Naive thymus-derived CD4-positive, alpha-beta T cell (primary cell): ENCODE results near the gene AFDN. TPM values are rescaled to one million over a fixed set of nuclear protein-coding genes. Genes with fewer than 3 reads are reported as not detected.

Experiments used
- ATAC-seq: fragments of 150-1000 bp; cut with Tn5 transposase; 2 replicates; pipeline ENCODE4 v1.10.0; 2021; ENCODE audit warnings: mild to moderate bottlenecking, moderate library complexity
- CTCF ChIA-PET: fragments of 350-600 bp; sonication (Branson Sonifier 250); formaldehyde crosslinking; loops from one replicate; lab custom pipeline; 2021; ENCODE audit warnings: antibody characterized with exemption; lab: Charles Lee
- POLR2A ChIA-PET: fragments of 350-600 bp; sonication (Branson Sonifier 250); formaldehyde crosslinking; loops from one replicate; lab custom pipeline; 2021; ENCODE audit warnings: antibody characterized with exemption, inconsistent platforms; lab: Charles Lee
- DNase-seq, 9 donors: peaks; one replicate each; pipeline versions ENCODE4 v3.0.0 to v3.0.0-alpha.2; 2020 to 2022; ENCODE audit warnings: mixed read lengths in 1 of 9
- H3K27ac ChIP-seq: one replicate; pipeline ENCODE4 v1.7.0; 2013; ENCODE audit warnings: mild to moderate bottlenecking, low read depth, low read length, moderate library complexity
- H3K27me3 ChIP-seq, 2 donors: one replicate each; pipeline ENCODE4 v1.7.0; 2013; ENCODE audit warnings: low read length in 2 of 2, mild to moderate bottlenecking in 2 of 2, moderate library complexity in 2 of 2; ENCODE audit not compliant: control insufficient read depth in 2 of 2, insufficient read depth in 2 of 2
- H3K36me3 ChIP-seq, 3 experiments: 1 replicate in 2 of 3; 2 replicates in 1 of 3; pipeline ENCODE4 v1.7.0; 2013; ENCODE audit warnings: low read length in 3 of 3, mild to moderate bottlenecking in 3 of 3, moderate library complexity in 1 of 3; ENCODE audit not compliant: insufficient read depth in 3 of 3, control insufficient read depth in 2 of 3
- H3K4me1 ChIP-seq, 2 donors: one replicate each; pipeline ENCODE4 v1.7.0; 2013; ENCODE audit warnings: low read length in 2 of 2, mild to moderate bottlenecking in 2 of 2, moderate library complexity in 1 of 2; ENCODE audit not compliant: control insufficient read depth in 2 of 2, insufficient read depth in 2 of 2
- H3K4me3 ChIP-seq: 2 replicates; pipeline ENCODE4 v1.7.0; 2013; ENCODE audit warnings: mild to moderate bottlenecking, low read length
- H3K9me3 ChIP-seq, 3 experiments: 1 replicate in 2 of 3; 2 replicates in 1 of 3; pipeline ENCODE4 v1.7.0; 2013; ENCODE audit warnings: low read length in 3 of 3; ENCODE audit not compliant: control insufficient read depth in 2 of 3
- H3K27ac Mint-ChIP-seq, 9 donors: one replicate each; pipeline ENCODE4 v1.8.0; 2020 to 2022; ENCODE audit warnings: mixed read lengths in 9 of 9, mild to moderate bottlenecking in 8 of 9, moderate library complexity in 5 of 9, inconsistent platforms in 2 of 9
- H3K27me3 Mint-ChIP-seq, 5 donors: one replicate each; pipeline ENCODE4 v1.8.0; 2021 to 2022; ENCODE audit warnings: mixed read lengths in 5 of 5, mild to moderate bottlenecking in 1 of 5
- H3K36me3 Mint-ChIP-seq, 5 donors: one replicate each; pipeline ENCODE4 v1.8.0; 2020 to 2022; ENCODE audit warnings: mixed read lengths in 5 of 5, mild to moderate bottlenecking in 3 of 5, inconsistent platforms in 1 of 5
- H3K4me1 Mint-ChIP-seq, 7 donors: one replicate each; pipeline ENCODE4 v1.8.0; 2020 to 2022; ENCODE audit warnings: mixed read lengths in 7 of 7, mild to moderate bottlenecking in 3 of 7, inconsistent platforms in 1 of 7
- H3K4me3 Mint-ChIP-seq, 10 donors: one replicate each; pipeline ENCODE4 v1.8.0; 2020 to 2022; ENCODE audit warnings: mild to moderate bottlenecking in 10 of 10, mixed read lengths in 10 of 10, moderate library complexity in 6 of 10, inconsistent platforms in 2 of 10
- H3K9me3 Mint-ChIP-seq, 11 donors: one replicate each; pipeline ENCODE4 v1.8.0; 2020 to 2022; ENCODE audit warnings: mixed read lengths in 11 of 11, mild to moderate bottlenecking in 4 of 11, inconsistent platforms in 1 of 11, moderate library complexity in 1 of 11
- intact Hi-C, 2 donors: fragments of 100-400 bp; cut with micrococcal nuclease; formaldehyde crosslinking; loops; one replicate each; pipeline ENCODE4 v1.15.1; 2023
- polyA plus RNA-seq, 2 donors: library from polyadenylated mRNA; unstranded; fragments of 300-500 nt; fragmentation: Illumina TruSeq; gene quantifications; one replicate each; pipeline ENCODE4 v1.2.3, GENCODE V29; 2021
- total RNA-seq, 6 experiments: library from RNA in 5 of 6; stranded (reverse) in 5 of 6; gene quantifications; 1 replicate in 5 of 6; 2 replicates in 1 of 6; pipeline ENCODE4 v1.2.3 and lab custom pipeline; 2021 to 2026

Gene AFDN
- total and polyA plus RNA-seq, 7 experiments from 2014 or later = 0.08 to 55.1 (median 3.6) TPM

DNA sequence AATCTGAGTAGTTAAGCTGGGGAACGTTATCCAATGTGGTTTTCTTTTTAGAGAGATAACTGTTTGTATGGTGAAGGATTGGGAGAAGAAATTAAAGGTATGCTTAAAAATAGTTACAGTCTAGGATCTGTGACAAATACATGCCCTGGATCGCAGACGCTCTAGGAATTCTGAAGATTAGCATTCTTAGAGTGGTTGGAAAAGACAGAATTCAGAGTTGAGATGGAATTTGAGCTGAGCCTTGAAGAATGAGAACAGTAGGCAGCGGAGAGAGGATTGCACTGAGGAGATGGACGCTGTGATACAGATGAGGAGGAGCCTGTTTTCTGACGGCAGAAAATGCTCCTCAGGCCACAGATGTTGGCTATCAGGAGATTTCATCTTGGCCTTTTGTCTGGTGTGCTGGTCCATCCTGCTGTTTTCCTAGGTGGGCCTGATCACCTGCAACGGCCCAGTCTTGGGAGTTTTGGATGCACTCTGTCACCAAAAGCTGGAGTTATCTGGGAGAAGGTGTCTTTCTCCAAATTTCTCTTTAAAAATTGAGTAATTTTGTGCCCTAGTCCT lies 122.5 kb downstream of the AFDN start:
- CTCF ChIA-PET = no interaction called here
- no peak for ATAC-seq
- POLR2A ChIA-PET = no interaction called here
- Mint-ChIP-seq H3K27ac (no peak overlapping the region), H3K36me3 (peaks cover 0 to 8% (median 0%) of the 10 kb centered on the region in 5 donors), H3K9me3 (no peaks in the 10 kb centered on the region), H3K4me1 (no peaks in the 10 kb centered on the region), H3K4me3 (no peak overlapping the region), H3K27me3 (no peaks in the 10 kb centered on the region)
- no peak overlapping the region for H3K27ac ChIP-seq
- H3K4me1 ChIP-seq = no peaks in the 10 kb centered on the region
- intact Hi-C loops = no loop called here
- no peaks in the 10 kb centered on the region for H3K9me3 ChIP-seq
- no peak overlapping the region for H3K4me3 ChIP-seq
- H3K27me3 ChIP-seq = no peaks in the 10 kb centered on the region
- H3K36me3 ChIP-seq = no peaks in the 10 kb centered on the region
- DNase-seq = no peak

DNA sequence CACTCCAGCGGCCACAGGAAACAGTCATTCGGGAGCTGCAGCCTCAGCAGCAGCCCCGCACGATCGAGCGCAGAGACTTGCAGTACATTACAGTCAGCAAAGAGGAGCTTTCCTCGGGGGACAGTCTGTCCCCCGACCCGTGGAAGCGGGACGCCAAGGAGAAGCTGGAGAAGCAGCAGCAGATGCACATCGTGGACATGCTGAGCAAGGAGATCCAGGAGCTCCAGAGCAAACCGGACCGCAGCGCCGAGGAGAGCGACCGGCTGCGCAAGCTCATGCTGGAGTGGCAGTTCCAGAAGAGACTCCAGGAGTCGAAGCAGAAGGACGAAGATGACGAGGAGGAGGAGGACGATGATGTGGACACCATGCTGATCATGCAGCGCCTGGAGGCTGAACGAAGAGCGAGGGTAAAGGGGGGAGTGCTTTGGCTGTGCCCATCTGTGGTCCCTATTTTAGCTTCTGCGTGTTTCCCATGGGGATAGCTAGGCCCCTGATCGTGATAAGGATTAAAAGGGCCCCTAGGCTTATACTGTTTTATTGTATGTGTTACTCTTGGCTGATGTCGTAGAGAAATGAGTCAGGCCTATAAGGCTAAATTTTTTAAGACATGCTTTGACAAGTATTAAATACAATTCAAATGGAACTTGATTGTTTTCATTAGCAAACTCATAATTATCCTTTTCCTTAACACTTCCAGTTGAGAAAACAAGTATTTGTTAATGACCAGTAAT lies 125.2 kb downstream of the AFDN start:
- H3K4me1 Mint-ChIP-seq = no peaks in the 10 kb centered on the region
- ChIA-PET CTCF (no interaction called here), POLR2A (no interaction called here)
- H3K4me3 ChIP-seq = no peak overlapping the region
- no peak overlapping the region for H3K27ac Mint-ChIP-seq
- no peaks in the 10 kb centered on the region for H3K27me3 Mint-ChIP-seq
- H3K9me3 ChIP-seq = no peaks in the 10 kb centered on the region
- DNase-seq (no peak), ATAC-seq (no peak)
- H3K4me1 ChIP-seq = no peaks in the 10 kb centered on the region
- intact Hi-C loops = no loop called here
- H3K9me3 Mint-ChIP-seq = no peaks in the 10 kb centered on the region
- no peak overlapping the region for H3K27ac ChIP-seq
- peaks cover 0 to 6% (median 0%) of the 10 kb centered on the region in 5 donors for H3K36me3 Mint-ChIP-seq
- H3K36me3 ChIP-seq = no peaks in the 10 kb centered on the region
- H3K4me3 Mint-ChIP-seq = no peak overlapping the region
- no peaks in the 10 kb centered on the region for H3K27me3 ChIP-seq

DNA sequence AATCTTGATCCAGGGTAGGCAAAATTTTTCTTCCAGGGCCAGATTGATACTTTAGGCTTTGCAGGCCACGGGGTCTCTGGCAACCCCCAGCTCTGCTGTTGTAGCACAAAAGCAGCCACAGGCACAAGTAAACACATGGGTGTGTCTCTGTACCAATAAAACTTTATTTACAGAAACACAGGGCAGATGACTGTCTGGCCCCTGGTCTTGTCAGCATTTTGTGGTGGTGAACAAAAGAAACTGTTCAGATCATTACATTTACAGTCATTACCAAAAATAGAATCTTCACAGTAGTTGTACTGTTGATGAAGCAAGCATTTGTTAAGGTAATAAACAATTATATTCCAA lies 125.8 kb downstream of the AFDN start:
- H3K27me3 ChIP-seq = no peaks in the 10 kb centered on the region
- no peak overlapping the region for H3K27ac ChIP-seq
- H3K4me1 ChIP-seq = no peaks in the 10 kb centered on the region
- ATAC-seq (no peak), DNase-seq (no peak)
- CTCF ChIA-PET = no interaction called here
- Mint-ChIP-seq H3K4me1 (no peaks in the 10 kb centered on the region), H3K36me3 (peaks cover 0 to 6% (median 0%) of the 10 kb centered on the region in 5 donors), H3K9me3 (no peaks in the 10 kb centered on the region), H3K4me3 (no peak overlapping the region), H3K27me3 (no peaks in the 10 kb centered on the region), H3K27ac (no peak overlapping the region)
- intact Hi-C loops = no loop called here
- H3K36me3 ChIP-seq = no peaks in the 10 kb centered on the region
- H3K4me3 ChIP-seq = no peak overlapping the region
- no peaks in the 10 kb centered on the region for H3K9me3 ChIP-seq
- POLR2A ChIA-PET = no interaction called here

DNA sequence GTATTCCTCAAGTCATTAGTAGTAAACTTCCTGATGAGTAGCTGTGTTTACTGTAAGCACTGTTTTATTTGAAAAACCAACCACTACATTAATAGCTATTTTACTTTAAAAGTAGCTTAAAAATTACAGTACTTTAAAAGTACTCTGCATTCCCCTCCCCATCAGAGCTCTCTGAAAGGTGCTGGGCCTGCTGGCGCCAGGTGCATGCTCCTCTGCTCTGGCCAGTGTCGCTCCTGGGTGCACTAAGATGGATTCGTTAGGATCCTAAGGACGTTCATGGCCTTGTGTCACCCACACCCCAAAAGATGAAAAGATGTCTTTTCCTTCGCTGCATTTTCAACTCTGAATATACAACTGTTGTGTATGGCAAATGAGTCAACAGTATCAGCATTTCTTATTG lies 126.8 kb downstream of the AFDN start:
- Mint-ChIP-seq H3K27me3 (no peaks in the 10 kb centered on the region), H3K36me3 (peaks cover 0 to 4% (median 0%) of the 10 kb centered on the region in 5 donors), H3K4me1 (no peaks in the 10 kb centered on the region), H3K9me3 (no peaks in the 10 kb centered on the region), H3K27ac (no peak overlapping the region), H3K4me3 (no peak overlapping the region)
- ChIA-PET POLR2A (no interaction called here), CTCF (no interaction called here)
- Histone ChIP-seq H3K27me3 (no peaks in the 10 kb centered on the region), H3K36me3 (no peaks in the 10 kb centered on the region), H3K4me1 (no peaks in the 10 kb centered on the region), H3K4me3 (no peak overlapping the region), H3K27ac (no peak overlapping the region), H3K9me3 (no peaks in the 10 kb centered on the region)
- intact Hi-C loops = no loop called here
- DNase-seq = no peak
- ATAC-seq = no peak

DNA sequence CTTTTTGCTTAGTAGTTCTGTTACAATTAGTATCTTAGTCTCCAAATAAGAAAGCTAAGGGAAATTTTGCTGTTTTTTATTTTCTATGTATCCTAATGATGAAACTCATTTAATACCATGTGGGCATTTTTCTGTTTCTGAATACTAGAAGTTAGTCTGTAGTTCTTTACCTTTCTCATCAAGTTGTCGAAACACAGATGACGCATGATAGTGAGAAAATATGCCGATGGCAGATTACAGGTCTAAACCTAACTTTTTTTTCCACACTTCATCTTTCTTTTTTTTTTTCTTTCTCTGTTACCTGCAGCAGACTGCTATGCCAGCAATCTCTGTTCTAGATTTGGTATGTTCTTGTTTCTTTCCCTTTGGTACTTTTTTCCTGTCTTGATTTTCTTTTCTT lies 127.4 kb downstream of the AFDN start:
- no peaks in the 10 kb centered on the region for H3K9me3 ChIP-seq
- Mint-ChIP-seq H3K9me3 (no peaks in the 10 kb centered on the region), H3K27me3 (no peaks in the 10 kb centered on the region), H3K4me3 (no peak overlapping the region), H3K36me3 (no peaks in the 10 kb centered on the region), H3K27ac (no peak overlapping the region), H3K4me1 (no peaks in the 10 kb centered on the region)
- no peak for ATAC-seq
- no peaks in the 10 kb centered on the region for H3K36me3 ChIP-seq
- ChIA-PET CTCF (no interaction called here), POLR2A (no interaction called here)
- H3K27ac ChIP-seq = no peak overlapping the region
- no peak overlapping the region for H3K4me3 ChIP-seq
- no peaks in the 10 kb centered on the region for H3K4me1 ChIP-seq
- DNase-seq = no peak
- no peaks in the 10 kb centered on the region for H3K27me3 ChIP-seq
- intact Hi-C loops = no loop called here

DNA sequence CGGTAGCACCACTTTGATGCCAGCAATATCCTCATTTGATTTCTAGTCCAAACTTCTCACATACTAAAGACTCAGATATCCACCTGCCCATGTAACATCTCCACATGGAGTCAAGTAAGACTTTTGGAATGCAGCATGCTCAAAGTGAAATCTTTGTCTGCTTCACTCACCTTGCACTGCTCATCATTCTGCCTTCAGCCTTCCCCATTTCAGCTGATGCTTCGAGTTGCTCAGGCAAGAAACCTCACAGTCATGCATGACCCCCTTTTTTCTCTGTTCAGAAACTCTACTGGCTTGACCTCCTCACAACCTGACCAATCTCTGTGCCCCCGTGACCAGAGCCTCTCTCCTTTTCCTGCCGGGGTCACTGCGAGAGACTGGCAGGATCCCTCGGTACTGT lies 129.8 kb downstream of the AFDN start:
- H3K27ac ChIP-seq = no peak overlapping the region
- ChIA-PET CTCF (no interaction called here), POLR2A (no interaction called here)
- H3K27me3 Mint-ChIP-seq = peaks cover 0 to 2% (median 0%) of the 10 kb centered on the region in 5 donors
- H3K4me1 Mint-ChIP-seq = no peaks in the 10 kb centered on the region
- ATAC-seq (no peak), DNase-seq (no peak)
- no peaks in the 10 kb centered on the region for H3K9me3 Mint-ChIP-seq
- no peak overlapping the region for H3K4me3 ChIP-seq
- no peaks in the 10 kb centered on the region for H3K27me3 ChIP-seq
- intact Hi-C loops = no loop called here
- no peak overlapping the region for H3K27ac Mint-ChIP-seq
- H3K9me3 ChIP-seq = no peaks in the 10 kb centered on the region
- no peaks in the 10 kb centered on the region for H3K36me3 ChIP-seq
- H3K4me3 Mint-ChIP-seq = no peak overlapping the region
- no peaks in the 10 kb centered on the region for H3K4me1 ChIP-seq
- no peaks in the 10 kb centered on the region for H3K36me3 Mint-ChIP-seq

DNA sequence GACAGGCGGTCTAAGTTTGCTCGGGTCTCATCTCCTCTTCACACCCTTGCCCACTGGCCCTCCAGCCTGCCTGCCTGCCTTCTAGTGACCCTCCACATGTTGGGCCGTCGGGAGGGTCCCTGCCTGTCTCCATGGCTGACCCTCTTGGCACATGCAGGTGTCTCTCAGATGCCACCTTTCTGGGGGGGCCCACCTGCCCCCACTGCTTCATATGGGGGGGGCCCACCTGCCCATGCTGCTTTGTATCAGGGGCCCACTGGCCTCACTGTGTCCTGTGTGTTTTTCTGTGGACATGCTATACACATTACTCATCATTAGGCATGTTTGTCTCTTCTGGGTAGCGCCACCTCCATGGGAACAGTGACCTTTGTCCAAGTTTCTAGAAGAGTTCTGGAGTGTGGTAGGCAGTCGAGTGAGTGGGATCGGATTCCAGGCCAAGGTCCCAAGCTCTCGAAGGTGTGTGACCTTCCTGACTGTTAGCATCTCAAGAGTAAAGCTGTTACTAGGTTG lies 130.3 kb downstream of the AFDN start:
- POLR2A ChIA-PET = no interaction called here
- CTCF ChIA-PET = no interaction called here
- ATAC-seq = no peak

More for the DNA sequence above, 130.3 kb downstream of the AFDN start:
- Mint-ChIP-seq H3K36me3 (no peaks in the 10 kb centered on the region), H3K27ac (no peak overlapping the region), H3K9me3 (no peaks in the 10 kb centered on the region), H3K4me1 (no peaks in the 10 kb centered on the region), H3K4me3 (no peak overlapping the region), H3K27me3 (peaks cover 0 to 5% (median 0%) of the 10 kb centered on the region in 5 donors)
- no peak overlapping the region for H3K27ac ChIP-seq
- no peaks in the 10 kb centered on the region for H3K4me1 ChIP-seq
- no peaks in the 10 kb centered on the region for H3K27me3 ChIP-seq
- H3K4me3 ChIP-seq = no peak overlapping the region
- DNase-seq = no peak
- intact Hi-C loops = no loop called here
- no peaks in the 10 kb centered on the region for H3K9me3 ChIP-seq
- H3K36me3 ChIP-seq = no peaks in the 10 kb centered on the region
